Measurements from ENCODE around the gene JAM3. TPM values are rescaled to one million over a fixed set of nuclear protein-coding genes. Genes with fewer than 3 reads are reported as not detected.
A peak's percentile ranks its signal among the peaks of the same experiment; 100 is the strongest.

Gene JAM3
- total RNA-seq, 1 experiment from 2014 or later: 36.5 TPM

- H3K36me3 Mint-ChIP-seq (ENCODE audit: insufficient read depth in 1 of 3, low read depth in 3 of 3): no peaks in the 10 kb centered on the region
- Histone ChIP-seq H4K20me1 (ENCODE audit: control insufficient read depth, insufficient read depth, insufficient read length) (no peaks in the 10 kb centered on the region), H3K56ac (ENCODE audit: insufficient read length, low read depth, low read length) (peak overlapping the region; percentile 24), H2BK5ac (ENCODE audit: insufficient read length, low read length) (no peak overlapping the region), H3K79me2 (ENCODE audit: insufficient read depth, low read length) (no peaks in the 10 kb centered on the region), H2AK5ac (ENCODE audit: insufficient read length, low read length) (no peak overlapping the region), H4K91ac (ENCODE audit: insufficient read length, low read depth, low read length) (no peak overlapping the region), H3K18ac (ENCODE audit: insufficient read length, low read depth, low read length) (peak overlapping the region; percentile 78), H3K23ac (ENCODE audit: insufficient read length, low read depth, low read length) (no peak overlapping the region), H3K27me3 (ENCODE audit: insufficient read depth, low read length) (no peaks in the 10 kb centered on the region), H3T11ph (ENCODE audit: low read length) (no peak overlapping the region), H2BK120ac (ENCODE audit: low read depth, low read length, poor library complexity, severe bottlenecking) (peak overlapping the region; percentile 29), H3K9ac (ENCODE audit: extremely low read depth, insufficient read length, low read length) (no peak overlapping the region), H3K14ac (ENCODE audit: insufficient read depth, low read length) (peak overlapping the region; percentile 73; the same call in 1 of the 2 replicates), H2BK20ac (ENCODE audit: low read depth, low read length, poor library complexity, severe bottlenecking) (no peak overlapping the region), H2BK12ac (ENCODE audit: insufficient read length, low read depth, low read length) (no peak overlapping the region), H2BK15ac (ENCODE audit: low read depth, low read length) (no peak overlapping the region), H3K79me1 (ENCODE audit: insufficient read depth, low read depth, low read length, poor library complexity, severe bottlenecking) (no peaks in the 10 kb centered on the region), H3K4me1 (ENCODE audit: insufficient read depth, low read length) (peaks cover 3% of the 10 kb centered on the region; the same call in 1 of the 2 replicates), H4K8ac (replicated peaks; ENCODE audit: insufficient read length, low read depth, low read length) (no peak overlapping the region), H3K9me3 (ENCODE audit: control insufficient read depth, low read depth, low read length) (no peaks in the 10 kb centered on the region), H3K27ac (ENCODE audit: insufficient read length, low read depth, low read length) (no peak overlapping the region), H3K4me2 (ENCODE audit: insufficient read depth, insufficient read length, low read length) (no peak overlapping the region), H3K4ac (ENCODE audit: low read depth, low read length) (no peak overlapping the region), H2AFZ (ENCODE audit: low read length) (peak overlapping the region; percentile 69), H4K5ac (ENCODE audit: insufficient read length, low read depth, low read length) (no peak overlapping the region), H3K23me2 (ENCODE audit: insufficient read length, low read depth, low read length, poor library complexity, severe bottlenecking) (peaks cover 6% of the 10 kb centered on the region)
- DNase-seq: no peak
- no peak overlapping the region; a peak in 2 of 7 replicates for H3K27ac Mint-ChIP-seq
- H3K9me3 Mint-ChIP-seq: no peaks in the 10 kb centered on the region
- peaks cover 25% of the 10 kb centered on the region for H3K27me3 Mint-ChIP-seq (ENCODE audit: low read depth)
- H3K4me3 Mint-ChIP-seq: no peak overlapping the region
- peaks cover 33 to 36% of the 10 kb centered on the region in 2 experiments for H3K4me1 Mint-ChIP-seq
- no CpG with 5 or more reads among the region's 26 CpGs for WGBS (ENCODE audit: extremely low coverage, insufficient read length, low lambda C conversion rate)
- no peak for TF ChIP-seq CTCF (conservative IDR thresholded peaks at IDR 0.05)
Observed at GRCh38 chr11:134052988-134053945, 15.6 kb upstream of the JAM3 start.

All from H9 (cell line).